Pancreas (tissue), 10 donors: ENCODE measurements around the gene SLC43A3. TPM values are rescaled to one million over a fixed set of nuclear protein-coding genes. Genes with fewer than 3 reads are reported as not detected.

Experiments used
- ATAC-seq, 4 donors: fragments of 200-7000 bp; cut with Tn5 transposase; one replicate each; pipeline versions ENCODE4 v1.8.0 to v1.9.1; 2020; ENCODE audit warnings: mild to moderate bottlenecking in 4 of 4, moderate library complexity in 4 of 4
- DNase-seq, 6 donors: peaks; one replicate each; pipeline ENCODE4 v3.0.0-alpha.2; 2020
- FAIRE-seq: peaks from 2 replicates; lab custom pipeline; 2012; peaks lifted over from hg19 to GRCh38; lab: Jason Lieb, UNC
- H3K27ac ChIP-seq, 4 donors: fragments of 200-600 bp; sonication (generic); 1 replicate in 3 of 4; 2 replicates in 1 of 4; pipeline versions ENCODE4 v1.5.0 to v1.8.0; 2020
- H3K27me3 ChIP-seq, 4 donors: fragments of 200-600 bp; one replicate each; pipeline ENCODE4 v1.8.0; 2021
- H3K36me3 ChIP-seq, 3 donors: fragments of 200-600 bp; sonication (generic) in 1 of 3; one replicate each; pipeline versions ENCODE4 v1.5.0 to v1.8.0; 2020 to 2021
- H3K4me1 ChIP-seq, 3 donors: fragments of 200-600 bp; one replicate each; pipeline ENCODE4 v1.8.0; 2021
- H3K4me3 ChIP-seq, 4 donors: fragments of 200-600 bp; sonication (generic) in 2 of 4; one replicate each; pipeline versions ENCODE4 v1.5.0 to v1.8.0; 2020 to 2021
- H3K9me3 ChIP-seq, 4 donors: fragments of 200-600 bp; one replicate each; pipeline ENCODE4 v1.8.0; 2021
- CTCF ChIP-seq, 4 donors: fragments of 200-600 bp; sonication (generic) in 3 of 4; IDR thresholded peaks; one replicate each; pipeline versions ENCODE4 v1.5.0 to v1.8.0; 2021; ENCODE audit warnings: antibody characterized with exemption in 4 of 4
- WGBS, 2 donors: extraction: QIAGEN DNeasy Blood & Tissue Kit; methylation state at CpG; one replicate each; pipeline ENCODE4 v1.1.7; 2013; 5-methylcytosine and 5-hydroxymethylcytosine counted together
- intact Hi-C, 3 donors: fragments of 100-400 bp; cut with DNase I; formaldehyde crosslinking; loops; one replicate each; pipeline versions ENCODE4 v1.11.1 to v1.14.2; 2022
- polyA plus RNA-seq, 2 donors: library from polyadenylated mRNA; stranded (reverse); fragments of 200-250 nt; gene quantifications; one replicate each; pipeline ENCODE4 v1.2.3, GENCODE V29; 2013
- total RNA-seq, 6 donors: library from RNA; stranded (reverse); fragmentation: NEBNext Ultra II Directional in 4 of 6; extraction: Animal tissue kit (Norgen Biotek cat#: 25700) in 4 of 6; gene quantifications; one replicate each; pipeline versions ENCODE4 v1.2.1 to v1.2.4, GENCODE V29; 2021 to 2023
- donor health status: healthy with polysubstance abuse.
- donor health status: DM: no; HTN: no; CAD: no; lungs with moderate emphysema.
- donor health status: DM: no; HTN: no; CAD: no.
- donor health status: control.
- donor health status: control.
- donor health status: Bipolar disorder and iron deficiency.
- donor health status: DM: yes; HTN: yes; CAD: no.
- donor health status: DM: no; HTN: no; CAD: no.
- donor health status: DM: no; HTN: no; CAD: no.
- donor health status: DM: yes; HTN: yes; CAD: no.

SLC43A3 gene
- total RNA-seq (10 to 100 TPM in 5 of 6 donors, 1 to 10 TPM in 1; 6.7 to 34.9 (median 10.8) TPM), polyA plus RNA-seq (10 to 100 TPM; 16.4 to 18.2 TPM)

- Histone ChIP-seq H3K4me1 (peaks cover 16 to 21% (median 17%) of the 10 kb centered on the region in 3 donors), H3K27me3 (no peaks in the 10 kb centered on the region), H3K27ac (peak within 1 kb of the TSS; percentile 67 to 96 (median 89)), H3K4me3 (peak within 1 kb of the TSS in 3 of 4 donors; percentile 20 to 45 (median 34)), H3K36me3 (no peaks in the 10 kb centered on the region), H3K9me3 (no peaks in the 10 kb centered on the region)
- ATAC-seq (peak; percentile 63 to 73 (median 70)), DNase-seq (peak; percentile 38 to 79 (median 60)), FAIRE-seq (no peak)
- WGBS, 2 donors = 19 to 21% methylated on average over 39 of the region's 39 CpGs
- intact Hi-C loops = no loop called here
- TF ChIP-seq CTCF (IDR thresholded peaks at IDR 0.05) = no peak
These were observed at the start of gene SLC43A3 for GRCh38 chr11:57426929-57427726. SLC43A3 (minus strand) TSS chr11:57427121; CDS start chr11:57426172, 949 bp downstream.

- Histone ChIP-seq H3K4me1 (peaks cover 11 to 19% (median 17%) of the 10 kb centered on the region in 3 donors), H3K9me3 (no peaks in the 10 kb centered on the region), H3K36me3 (no peaks in the 10 kb centered on the region), H3K27me3 (no peaks in the 10 kb centered on the region), H3K4me3 (peak overlapping the region; percentile 19 to 50 (median 31)), H3K27ac (peak overlapping the region in 3 of 4 donors; percentile 24 to 66 (median 61))
- FAIRE-seq (no peak), ATAC-seq (peak; percentile 41 to 63 (median 44)), DNase-seq (peak; percentile 40 to 86 (median 74))
- WGBS, 2 donors = 2 to 3% methylated on average over 72 to 80 of the region's 80 CpGs
- intact Hi-C loops = loop anchor here in 1 of 3 donors (10.0 kb wide), 1 partner anchor 49 kb away; no protein-coding TSS in a partner anchor
- TF ChIP-seq CTCF (IDR thresholded peaks at IDR 0.05) = no peak
These were observed 49.3 kb upstream of the SLC43A3 start for GRCh38 chr11:57476047-57476756.

GRCh38 chr11:57475671-57476046, 48.7 kb upstream of the SLC43A3 start:
- no peaks in the 10 kb centered on the region for H3K36me3 ChIP-seq
- intact Hi-C loops = loop anchor here in 1 of 3 donors (10.0 kb wide), 1 partner anchor 49 kb away; no protein-coding TSS in a partner anchor
- WGBS, 2 donors = 78 to 88% methylated on average over 5 of the region's 5 CpGs
- FAIRE-seq (no peak), DNase-seq (no peak), ATAC-seq (no peak)
- H3K4me1 ChIP-seq = peaks cover 11 to 19% (median 17%) of the 10 kb centered on the region in 3 donors
- H3K4me3 ChIP-seq = peak overlapping the region in 1 of 4 donors; percentile 19
- H3K27ac ChIP-seq = no peak overlapping the region
- H3K9me3 ChIP-seq = no peaks in the 10 kb centered on the region
- no peaks in the 10 kb centered on the region for H3K27me3 ChIP-seq
- no peak for TF ChIP-seq CTCF (IDR thresholded peaks at IDR 0.05)

- no peak for TF ChIP-seq CTCF (IDR thresholded peaks at IDR 0.05)
- no peaks in the 10 kb centered on the region for H3K36me3 ChIP-seq
- no peaks in the 10 kb centered on the region for H3K27me3 ChIP-seq
- no peak overlapping the region for H3K27ac ChIP-seq
- 58 to 61% methylated on average over 1 of the region's 1 CpG for WGBS, 2 donors
- H3K9me3 ChIP-seq = no peaks in the 10 kb centered on the region
- peaks cover 11 to 19% (median 17%) of the 10 kb centered on the region in 3 donors for H3K4me1 ChIP-seq
- intact Hi-C loops = loop anchor here in 1 of 3 donors (10.0 kb wide), 1 partner anchor 50 kb away; no protein-coding TSS in a partner anchor
- no peak for DNase-seq
- ATAC-seq = no peak
- FAIRE-seq = no peak
- no peak overlapping the region for H3K4me3 ChIP-seq
These were observed 48.3 kb upstream of the SLC43A3 start for GRCh38 chr11:57475191-57475590.
